GM18502 (cell line): Measurements from ENCODE around the gene ZNF765.
"Not testable (repeated sequence)": the region's sequence is repeated elsewhere in the genome, so short reads cannot be mapped to it uniquely, and the experiment has no call there.

Source experiments
- ATAC-seq: cut with Tn5 transposase; IDR thresholded peaks from one replicate; pipeline ENCODE4 v1.9.1; 2021; ENCODE audit warnings: mild to moderate bottlenecking; ENCODE audit not compliant: unreplicated experiment, poor library complexity

Gene ZNF765

GRCh38 chr19:53475470-53475869, 80.5 kb downstream of the ZNF765 start:
- not testable (repeated sequence) for ATAC-seq
